IPS-20b (cell line): Measurements from ENCODE around the gene CCDC120.
A peak's percentile ranks its signal among the peaks of the same experiment; 100 is the strongest.

Experiments used
- H3K27ac ChIP-seq: one replicate; pipeline ENCODE4 v1.5.1; 2013; ENCODE audit warnings: low read length
- H3K27me3 ChIP-seq: 2 replicates; pipeline ENCODE4 v1.6.1; 2013; ENCODE audit warnings: mild to moderate bottlenecking, low read length, inconsistent platforms; ENCODE audit not compliant: insufficient read depth
- H3K36me3 ChIP-seq: 2 replicates; pipeline ENCODE4 v1.6.1; 2013; ENCODE audit warnings: low read depth, mild to moderate bottlenecking, inconsistent platforms, low read length, moderate library complexity; ENCODE audit not compliant: insufficient read depth
- H3K4me1 ChIP-seq: 2 replicates; pipeline ENCODE4 v1.6.1; 2013; ENCODE audit warnings: mild to moderate bottlenecking, control low read depth, inconsistent platforms, low read length, moderate library complexity; ENCODE audit not compliant: insufficient read depth
- H3K4me3 ChIP-seq: 2 replicates; pipeline ENCODE4 v1.5.1; 2013; ENCODE audit warnings: mild to moderate bottlenecking, low read length, inconsistent platforms
- H3K9ac ChIP-seq: 2 replicates; pipeline ENCODE4 v1.6.1; 2013; ENCODE audit warnings: low read depth, mild to moderate bottlenecking, inconsistent platforms, low read length, moderate library complexity
- H3K9me3 ChIP-seq: 2 replicates; pipeline ENCODE4 v1.6.1; 2013; ENCODE audit warnings: mild to moderate bottlenecking, low read depth, low read length, inconsistent platforms; ENCODE audit not compliant: insufficient read depth

CCDC120 gene

DNA sequence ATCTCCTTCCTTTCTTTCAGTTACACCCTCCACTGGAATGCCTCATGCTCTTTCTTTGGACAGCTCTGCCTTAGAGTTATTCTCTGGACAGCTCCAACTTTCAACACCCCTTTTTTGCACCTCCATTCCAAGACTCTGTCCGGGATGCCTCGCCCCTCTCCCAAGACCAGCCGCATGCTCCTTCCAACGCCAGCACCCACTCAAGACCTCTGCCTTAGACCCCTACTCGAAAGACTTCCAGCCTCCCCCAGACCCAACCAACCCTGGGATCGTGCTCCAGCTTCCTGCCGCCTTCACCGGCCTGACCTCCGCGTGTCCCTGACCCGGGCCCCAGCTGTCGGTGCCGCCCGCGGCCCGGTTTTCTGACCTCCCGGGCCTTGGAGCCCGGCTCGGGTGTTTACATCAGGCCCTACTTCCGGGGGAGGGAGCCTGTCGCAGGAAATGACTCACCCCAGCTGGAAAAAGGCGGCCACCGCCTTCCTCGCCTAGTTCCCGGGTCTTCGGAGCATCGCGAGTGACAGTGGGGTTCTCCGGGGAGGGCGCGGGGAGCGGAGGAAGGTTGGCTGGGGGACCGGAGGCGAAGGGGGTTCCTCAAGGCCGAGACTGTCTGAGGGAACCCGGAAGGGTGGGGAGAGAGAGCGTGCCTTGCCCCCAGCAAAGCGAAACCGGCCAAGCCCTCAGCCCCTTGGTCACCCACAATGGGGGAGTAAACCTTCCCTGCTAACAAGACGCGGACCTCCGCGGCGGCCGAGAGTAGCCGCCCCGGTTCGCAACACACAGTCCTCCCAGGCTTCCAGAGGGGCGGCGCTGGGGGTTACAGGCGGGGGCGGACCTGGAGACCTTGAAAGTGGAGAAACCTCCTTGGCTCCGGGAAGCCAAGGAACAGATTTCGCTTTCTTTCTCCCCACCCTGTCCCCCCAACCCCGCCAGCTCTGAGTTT is 21.0 kb downstream of the CCDC120 start, which contains the start of gene WDR45:
Gene WDR45, minus strand, starts transcription at position 399 of the 940 bp plus-strand sequence. CDS start 1,792 bp downstream, outside the sequence.
- H3K9me3 ChIP-seq = no peaks in the 10 kb centered on the region
- H3K27ac ChIP-seq = no peak within 1 kb of the TSS
- H3K36me3 ChIP-seq = peaks cover 9% of the 10 kb centered on the region; the same call in 1 of the 2 replicates
- no peaks in the 10 kb centered on the region for H3K4me1 ChIP-seq
- peak within 1 kb of the TSS; percentile 79 for H3K4me3 ChIP-seq
- H3K27me3 ChIP-seq = no peaks in the 10 kb centered on the region
- H3K9ac ChIP-seq = peak within 1 kb of the TSS; percentile 83; the same call in 1 of the 2 replicates

DNA sequence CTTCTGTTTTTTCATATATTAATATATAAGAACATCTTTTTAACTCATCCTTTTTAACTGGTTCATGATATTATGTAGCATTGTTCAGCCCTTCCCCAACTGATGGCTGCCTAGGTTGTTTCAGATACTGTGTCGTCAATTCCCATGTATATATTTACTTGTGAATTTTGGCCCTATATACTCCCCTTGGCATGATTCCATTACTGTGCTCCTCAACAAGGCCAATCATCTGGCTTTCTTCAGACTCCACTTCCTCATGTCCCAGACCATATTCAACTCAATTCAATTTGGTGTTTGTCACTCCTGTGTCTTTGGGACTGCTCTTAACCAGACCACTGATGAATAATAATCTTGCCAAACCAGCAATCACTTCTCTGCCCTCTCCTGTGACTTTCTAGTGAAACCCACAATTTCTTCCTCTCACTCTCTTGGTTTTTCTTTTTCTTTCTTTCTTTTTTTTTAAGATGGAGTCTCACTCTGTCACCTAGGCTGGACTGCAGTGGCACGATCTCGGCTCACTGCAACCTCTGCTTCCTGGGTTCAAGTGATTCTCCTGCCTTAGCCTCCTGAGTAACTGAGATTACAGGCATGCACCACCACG is 23.6 kb downstream of the CCDC120 start:
- H3K9ac ChIP-seq = no peak overlapping the region
- 0 out of 2 replicates have a peak, but pooled peaks cover 2% of the 10 kb centered on the region for H3K36me3 ChIP-seq
- no peaks in the 10 kb centered on the region for H3K27me3 ChIP-seq
- H3K27ac ChIP-seq = no peak overlapping the region
- H3K9me3 ChIP-seq = no peaks in the 10 kb centered on the region
- H3K4me1 ChIP-seq = no peaks in the 10 kb centered on the region
- no peak overlapping the region for H3K4me3 ChIP-seq

DNA sequence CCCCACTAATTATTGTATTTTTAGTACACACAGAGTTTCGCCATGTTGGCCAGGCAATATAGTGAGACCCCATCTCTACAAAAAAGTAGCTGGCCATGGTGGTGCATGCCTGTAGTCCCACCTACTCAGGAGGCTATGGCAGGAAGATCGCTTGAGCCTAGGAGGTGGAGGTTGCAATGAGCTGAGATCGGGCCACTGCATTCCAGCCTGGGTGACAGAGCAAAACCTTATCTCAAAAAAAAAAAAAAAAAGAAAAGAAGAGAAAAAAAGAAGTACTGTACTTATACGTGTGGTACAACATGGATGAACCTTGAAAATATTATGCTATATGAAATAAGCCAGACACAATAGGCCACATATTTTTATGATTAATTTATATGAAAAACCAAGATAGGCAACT is 30.8 kb downstream of the CCDC120 start:
- H3K36me3 ChIP-seq = no peaks in the 10 kb centered on the region
- no peak overlapping the region for H3K27ac ChIP-seq
- no peaks in the 10 kb centered on the region for H3K27me3 ChIP-seq
- H3K9ac ChIP-seq = no peak overlapping the region
- no peak overlapping the region for H3K4me3 ChIP-seq
- no peaks in the 10 kb centered on the region for H3K4me1 ChIP-seq
- no peaks in the 10 kb centered on the region for H3K9me3 ChIP-seq

DNA sequence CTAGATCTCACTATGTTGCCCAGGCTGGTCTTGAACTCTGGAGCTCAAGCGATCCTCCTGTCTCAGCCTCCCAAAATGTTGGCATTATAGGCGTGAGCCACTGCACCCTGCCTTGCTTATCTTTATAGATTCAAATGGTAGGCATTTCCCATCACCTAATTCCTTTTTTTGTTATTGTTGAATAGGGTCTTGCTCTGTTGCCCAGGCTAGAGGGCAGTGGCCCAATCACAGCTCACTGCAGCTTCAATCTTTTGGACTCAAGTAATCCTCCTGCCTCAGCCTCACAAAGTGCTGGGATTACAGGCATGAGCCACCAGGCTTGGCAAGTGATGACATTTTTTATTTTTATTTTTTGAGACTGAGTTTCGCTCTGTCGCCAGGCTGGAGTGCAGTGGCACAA is 37.6 kb downstream of the CCDC120 start:
- Histone ChIP-seq H3K9ac (no peak overlapping the region), H3K27ac (no peak overlapping the region), H3K4me3 (no peak overlapping the region), H3K9me3 (no peaks in the 10 kb centered on the region), H3K27me3 (no peaks in the 10 kb centered on the region), H3K36me3 (no peaks in the 10 kb centered on the region), H3K4me1 (no peaks in the 10 kb centered on the region)

DNA sequence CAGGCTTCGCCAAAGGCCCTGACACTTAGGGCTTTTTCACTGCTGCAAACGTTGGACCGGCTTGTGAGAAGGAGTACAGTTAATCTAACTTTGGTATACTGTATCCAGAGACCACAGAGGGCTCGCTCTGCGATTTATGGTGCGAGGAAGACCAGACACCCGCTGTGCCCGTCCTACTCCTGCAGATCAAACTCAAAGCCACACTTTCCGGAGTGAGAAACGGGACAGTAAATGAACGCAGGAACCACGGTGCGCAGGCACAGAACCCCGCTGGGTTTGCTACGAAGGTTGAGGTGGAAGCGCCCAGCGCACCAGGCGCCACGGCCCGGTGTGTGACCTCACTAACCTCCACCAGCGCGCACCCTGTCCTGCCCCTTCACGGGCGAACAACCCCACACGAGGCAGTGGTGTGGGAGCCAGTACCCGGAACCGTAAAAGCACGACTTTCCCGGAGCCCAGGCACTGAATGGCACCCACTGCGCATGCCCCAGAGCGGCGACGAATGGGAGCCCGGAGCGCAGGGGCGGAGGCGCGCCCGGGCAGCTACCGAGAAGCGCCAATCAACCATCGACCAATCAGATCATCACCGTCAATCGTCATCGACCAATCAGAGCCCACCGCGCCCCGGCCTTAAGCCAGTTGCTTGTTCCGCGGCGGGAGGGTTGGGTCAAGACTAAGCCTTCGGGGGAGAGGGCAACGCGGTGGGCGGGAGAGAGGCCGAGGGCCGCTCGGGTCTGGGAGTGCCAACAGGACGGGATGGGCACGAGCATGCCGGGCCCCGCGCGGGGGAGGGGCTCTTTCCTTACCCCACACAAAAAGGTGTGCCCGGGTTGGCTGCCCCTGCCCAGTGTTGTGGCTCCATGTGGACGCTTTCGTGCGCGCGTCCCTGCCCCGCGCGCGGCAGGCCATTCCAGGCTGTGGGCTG is 42.2 kb downstream of the CCDC120 start:
- Histone ChIP-seq H3K27me3 (no peaks in the 10 kb centered on the region), H3K36me3 (no peaks in the 10 kb centered on the region), H3K9ac (peak overlapping the region; percentile 80), H3K9me3 (no peaks in the 10 kb centered on the region), H3K27ac (no peak overlapping the region), H3K4me1 (no peaks in the 10 kb centered on the region), H3K4me3 (peak overlapping the region; percentile 91)

DNA sequence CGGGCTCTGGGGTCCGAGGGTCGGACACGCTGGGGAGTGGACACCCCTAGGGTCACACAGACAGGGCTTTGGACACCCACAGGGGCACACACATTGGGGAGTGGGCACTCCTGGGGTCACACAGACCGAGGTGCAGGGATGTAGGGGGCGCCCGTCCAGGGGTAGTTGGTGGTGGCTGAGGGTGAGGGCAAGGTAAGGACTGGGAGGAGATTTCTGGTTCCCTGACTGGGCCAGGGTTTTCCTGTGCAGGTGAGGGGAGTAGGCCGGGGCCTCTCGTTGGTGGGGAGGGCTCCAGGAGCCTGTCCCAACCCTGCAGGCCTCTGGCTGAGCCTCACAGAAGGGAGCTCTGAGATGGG is 42.8 kb downstream of the CCDC120 start:
- H3K27ac ChIP-seq = no peak overlapping the region
- no peaks in the 10 kb centered on the region for H3K4me1 ChIP-seq
- H3K9ac ChIP-seq = peak overlapping the region; percentile 72; the same call in 1 of the 2 replicates

DNA sequence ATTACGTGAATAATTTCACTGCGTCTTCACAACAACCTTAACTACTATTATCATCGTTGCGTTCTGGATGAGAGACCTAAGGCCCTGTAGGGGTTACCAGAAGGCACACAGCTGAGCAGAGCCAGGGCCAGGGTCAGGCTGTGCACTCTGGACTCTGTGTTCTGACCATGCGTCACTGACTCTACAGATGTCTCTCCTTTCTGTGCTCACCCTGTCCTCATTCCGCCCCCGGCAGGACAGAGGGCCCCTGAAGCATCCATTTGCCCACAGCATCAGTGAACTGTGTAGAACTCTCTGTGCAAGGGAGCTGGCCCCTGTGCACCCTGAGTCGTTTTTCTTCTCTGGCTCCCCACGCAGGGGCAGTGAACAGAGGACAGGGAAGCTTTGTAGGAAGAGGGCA is 43.4 kb downstream of the CCDC120 start:
- Histone ChIP-seq H3K4me1 (no peaks in the 10 kb centered on the region), H3K9ac (no peak overlapping the region), H3K36me3 (no peaks in the 10 kb centered on the region), H3K27ac (no peak overlapping the region), H3K9me3 (no peaks in the 10 kb centered on the region), H3K4me3 (no peak overlapping the region), H3K27me3 (no peaks in the 10 kb centered on the region)

More for the DNA sequence above, 42.8 kb downstream of the CCDC120 start:
- Histone ChIP-seq H3K36me3 (no peaks in the 10 kb centered on the region), H3K9me3 (no peaks in the 10 kb centered on the region), H3K4me3 (peak overlapping the region; percentile 91), H3K27me3 (no peaks in the 10 kb centered on the region)

DNA sequence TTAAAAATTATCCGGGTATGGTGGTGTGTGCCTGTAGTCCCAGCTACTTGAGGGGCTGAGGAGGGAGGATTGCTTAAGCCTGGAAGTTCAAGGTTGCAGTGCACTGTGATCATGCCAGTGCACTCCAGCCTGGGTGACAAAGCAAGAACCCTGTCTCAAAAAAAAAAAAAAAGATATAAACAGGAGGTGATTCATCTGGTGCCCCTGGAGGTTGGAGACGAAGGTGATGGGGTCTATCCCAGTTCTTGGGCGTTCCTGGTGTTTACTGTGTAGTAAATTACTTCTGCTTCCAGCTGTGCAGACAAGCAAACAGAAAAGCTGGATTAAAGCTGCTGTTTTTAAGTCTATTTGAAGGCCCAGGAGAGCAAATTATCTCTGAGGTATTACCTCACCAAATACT is 44.8 kb downstream of the CCDC120 start:
- Histone ChIP-seq H3K27me3 (no peaks in the 10 kb centered on the region), H3K4me1 (no peaks in the 10 kb centered on the region), H3K9ac (no peak overlapping the region), H3K9me3 (no peaks in the 10 kb centered on the region), H3K27ac (no peak overlapping the region), H3K36me3 (no peaks in the 10 kb centered on the region), H3K4me3 (no peak overlapping the region)

DNA sequence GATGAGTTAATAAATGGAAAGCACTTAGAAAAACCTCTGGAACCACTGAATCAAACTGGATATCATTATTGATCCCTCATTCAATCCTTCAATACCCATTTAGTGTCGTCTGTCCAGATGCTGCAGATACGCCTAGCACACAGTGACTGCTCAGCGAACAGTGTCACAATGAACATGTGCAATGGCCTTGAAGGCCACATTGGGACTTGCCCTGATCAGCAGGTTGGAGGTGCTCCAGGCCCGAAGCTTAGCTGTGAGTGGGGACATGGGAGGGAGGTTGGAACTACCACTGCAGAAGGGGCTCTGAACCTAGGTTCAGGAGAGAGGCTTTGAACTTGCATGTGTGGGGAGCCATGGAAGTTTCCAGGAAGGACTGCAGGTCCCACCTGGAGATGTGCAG is 47.5 kb downstream of the CCDC120 start:
- H3K4me1 ChIP-seq = no peaks in the 10 kb centered on the region
- H3K27me3 ChIP-seq = no peaks in the 10 kb centered on the region
- H3K4me3 ChIP-seq = no peak overlapping the region
- no peaks in the 10 kb centered on the region for H3K36me3 ChIP-seq
- no peak overlapping the region for H3K27ac ChIP-seq
- H3K9me3 ChIP-seq = no peaks in the 10 kb centered on the region
- H3K9ac ChIP-seq = no peak overlapping the region

DNA sequence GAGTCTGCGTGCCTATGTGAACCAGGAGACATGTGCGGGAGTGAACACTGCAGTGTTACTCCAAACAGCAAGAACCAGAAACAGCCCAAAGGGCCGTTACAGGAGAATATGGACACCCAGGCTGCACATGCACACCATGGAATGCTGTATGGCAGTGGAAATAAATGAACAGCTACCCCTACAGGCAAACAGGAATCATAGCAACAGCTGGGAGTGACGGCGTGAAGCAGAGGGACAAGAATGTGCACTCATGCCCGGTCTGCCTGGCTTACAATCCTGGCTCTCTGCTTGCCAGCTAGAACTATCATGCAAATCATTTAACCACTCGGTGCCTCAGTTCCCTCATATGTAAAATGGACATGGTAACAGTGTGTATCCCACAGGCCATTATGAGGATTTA is 48.1 kb downstream of the CCDC120 start:
- H3K36me3 ChIP-seq = no peaks in the 10 kb centered on the region; the same call in 1 of the 2 replicates
- H3K27ac ChIP-seq = no peak overlapping the region
- no peaks in the 10 kb centered on the region for H3K9me3 ChIP-seq
- H3K9ac ChIP-seq = no peak overlapping the region
- no peak overlapping the region for H3K4me3 ChIP-seq
- no peaks in the 10 kb centered on the region for H3K4me1 ChIP-seq
- H3K27me3 ChIP-seq = no peaks in the 10 kb centered on the region

DNA sequence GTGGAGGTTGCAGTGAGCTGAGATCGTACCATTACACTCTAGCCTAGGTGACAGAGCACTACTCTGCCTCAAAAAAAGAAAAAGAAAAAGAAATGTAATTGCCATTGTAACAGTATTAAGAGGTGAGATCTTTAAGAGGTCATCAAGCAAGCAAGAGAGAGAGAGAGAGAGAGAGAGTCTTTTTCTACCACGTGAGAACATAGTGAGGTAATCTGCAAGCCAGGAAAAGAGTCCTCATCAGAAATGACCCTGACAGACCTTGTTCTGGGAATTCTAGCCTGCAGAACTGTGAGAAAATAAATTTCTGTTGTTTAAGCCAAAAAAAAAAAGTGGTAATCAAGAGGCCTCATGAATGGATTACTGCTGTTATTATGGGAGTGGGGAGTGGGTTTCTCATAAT is 49.8 kb downstream of the CCDC120 start:
- H3K27ac ChIP-seq = no peak overlapping the region
- no peaks in the 10 kb centered on the region for H3K4me1 ChIP-seq
- no peaks in the 10 kb centered on the region for H3K9me3 ChIP-seq
- H3K9ac ChIP-seq = no peak overlapping the region
- H3K4me3 ChIP-seq = no peak overlapping the region
- H3K27me3 ChIP-seq = no peaks in the 10 kb centered on the region
- peaks cover 6% of the 10 kb centered on the region for H3K36me3 ChIP-seq
